K562 (cell line): ENCODE results near the gene FBXL13. TPM values are rescaled to one million over a fixed set of nuclear protein-coding genes. Genes with fewer than 3 reads are reported as not detected.

ENCODE experiments used
- MGA ChIP-seq: fragments of 450-650 bp; IDR thresholded peaks from 2 replicates; pipeline ENCODE4 v1.6.1; 2016; ENCODE audit warnings: mild to moderate bottlenecking, moderate library complexity
- SMARCA5 ChIP-seq: fragments of 450-650 bp; IDR thresholded peaks from 2 replicates; pipeline ENCODE4 v1.6.1; 2016
- SMARCE1 ChIP-seq: fragments of 450-650 bp; IDR thresholded peaks from 2 replicates; pipeline ENCODE4 v1.7.1; 2016; ENCODE audit warnings: mild to moderate bottlenecking
- SUPT5H ChIP-seq: fragments of 450-650 bp; IDR thresholded peaks from 2 replicates; pipeline ENCODE4 v1.6.1; 2016
- THRAP3 ChIP-seq: fragments of 450-650 bp; IDR thresholded peaks from 2 replicates; pipeline ENCODE4 v1.6.1; 2016; ENCODE audit warnings: mild to moderate bottlenecking, inconsistent platforms, borderline replicate concordance
- polyA plus RNA-seq, 8 experiments: library from polyadenylated mRNA; depleted of rRNA in 4 of 8; stranded (reverse) in 5 of 8; unstranded in 3 of 8; fragments of >200 nt; fragmentation: Nextera tagmentation in 2 of 8; fragmentation: Illumina TruSeq in 1 of 8; extraction: Ambion mirVana in 2 of 8; extraction: Trizol in 1 of 8; gene quantifications; 2 replicates each; pipeline versions ENCODE4 v1.2.1 to v1.2.3, GENCODE V29; 2011 to 2014; ENCODE audit warnings: inconsistent platforms in 1 of 8, missing spikeins in 1 of 8
- total RNA-seq, 7 experiments: library from RNA; depleted of rRNA in 6 of 7; stranded (reverse); fragments of >200 nt in 6 of 7; fragmentation: Illumina TruSeq in 2 of 7; extraction: Trizol in 2 of 7; gene quantifications; 2 replicates each; pipeline versions ENCODE4 v1.2.1 to v1.2.3, GENCODE V29; 2011 to 2021; ENCODE audit warnings: low replicate concordance in 1 of 7

Gene FBXL13
- total and polyA plus RNA-seq, 9 of the 15 experiments (the other 6 are each of a cell fraction or from before 2014, with no cell fraction given): 16.3 to 55.0 (median 25.4) TPM

- 0 out of 2 replicates have a peak, but pooled peaks have one; percentile 10 for TF ChIP-seq MGA
- TF ChIP-seq THRAP3: 0 out of 2 replicates have a peak, but pooled peaks have one; percentile 46
- peak; percentile 60 for TF ChIP-seq SUPT5H
- TF ChIP-seq SMARCA5: peak; percentile 16; the same call in 1 of the 2 replicates
- TF ChIP-seq SMARCE1: 0 out of 2 replicates have a peak, but pooled peaks have one; percentile 10
These were observed 98.1 kb downstream of the FBXL13 start (continued) for GRCh38 chr7:102976493-102976892.
